HepG2 (cell line): ENCODE data around the gene ZNF513. TPM values are rescaled to one million over a fixed set of nuclear protein-coding genes. Genes with fewer than 3 reads are reported as not detected.
A peak's percentile ranks its signal among the peaks of the same experiment; 100 is the strongest.

Experiments used
- CC2D1A ChIP-seq: sonication (generic); formaldehyde crosslinking; IDR thresholded peaks from 2 replicates; pipeline ENCODE4 v1.8.1; 2023; ENCODE audit warnings: mild to moderate bottlenecking, missing genetic modification reagents
- KAT7 ChIP-seq: IDR thresholded peaks from 2 replicates; pipeline ENCODE4 v1.6.1; 2018; ENCODE audit warnings: borderline replicate concordance, missing compliant biosample characterization
- MAZ ChIP-seq, 2 experiments: sonication (generic) in 1 of 2; formaldehyde crosslinking in 1 of 2; IDR thresholded peaks; 2 replicates each; pipeline versions ENCODE4 v1.5.0 to v1.6.1; 2012 to 2020; ENCODE audit warnings: low read depth in 2 of 2, mild to moderate bottlenecking in 2 of 2, borderline replicate concordance in 1 of 2, improper control_type of control experiment in 1 of 2, low read length in 1 of 2, missing genetic modification reagents in 1 of 2, moderate library complexity in 1 of 2
- NFKB2 ChIP-seq: sonication (generic); formaldehyde crosslinking; IDR thresholded peaks from 2 replicates; pipeline ENCODE4 v1.4.0; 2020; ENCODE audit warnings: missing genetic modification reagents, borderline replicate concordance
- PAWR ChIP-seq: sonication (generic); formaldehyde crosslinking; IDR thresholded peaks from 2 replicates; pipeline ENCODE4 v1.4.0; 2020; ENCODE audit warnings: missing genetic modification reagents, mild to moderate bottlenecking, borderline replicate concordance
- SRY ChIP-seq: sonication (generic); formaldehyde crosslinking; IDR thresholded peaks from 2 replicates; pipeline ENCODE4 v1.8.0; 2022; ENCODE audit warnings: mild to moderate bottlenecking, missing genetic modification reagents
- ZBTB20 ChIP-seq: sonication (generic); formaldehyde crosslinking; IDR thresholded peaks from 2 replicates; pipeline ENCODE4 v1.8.1; 2023; ENCODE audit warnings: missing genetic modification reagents, low read depth, mild to moderate bottlenecking, borderline replicate concordance
- ZFP37 ChIP-seq: sonication (generic); formaldehyde crosslinking; IDR thresholded peaks from 2 replicates; pipeline ENCODE4 v1.4.0; 2020; ENCODE audit warnings: missing genetic modification reagents, borderline replicate concordance
- ZSCAN29 ChIP-seq: sonication (generic); formaldehyde crosslinking; conservative IDR thresholded peaks from 2 replicates; pipeline ENCODE4 v1.4.0; 2020; ENCODE audit warnings: mild to moderate bottlenecking, missing genetic modification reagents
- polyA plus RNA-seq, 8 experiments: library from polyadenylated mRNA; depleted of rRNA in 3 of 8; stranded (reverse) in 7 of 8; unstranded in 1 of 8; fragments of >200 nt; fragmentation: Illumina TruSeq in 4 of 8; extraction: Trizol in 4 of 8; gene quantifications; 2 replicates each; pipeline versions ENCODE4 v1.2.1 to v1.2.3, GENCODE V29; 2011 to 2016; ENCODE audit warnings: low read depth in 4 of 8, missing spikeins in 1 of 8, mixed read lengths in 1 of 8; ENCODE audit not compliant: insufficient read depth in 1 of 8
- total RNA-seq, 5 experiments: library from RNA; depleted of rRNA; stranded (reverse); fragments of >200 nt; fragmentation: Illumina TruSeq; extraction: Trizol; gene quantifications; 2 replicates each; pipeline ENCODE4 v1.2.3, GENCODE V29; 2016; ENCODE audit warnings: low read depth in 1 of 5
- TF ChIP-seq, protein P1 (sequence below): sonication (generic); formaldehyde crosslinking; IDR thresholded peaks from 2 replicates; pipeline ENCODE4 v1.8.0; 2022; ENCODE audit warnings: missing genetic modification reagents, mild to moderate bottlenecking, moderate library complexity, borderline replicate concordance
- TF ChIP-seq, protein P2 (sequence below): sonication (generic); formaldehyde crosslinking; conservative IDR thresholded peaks from 2 replicates; pipeline ENCODE4 v1.8.0; 2022; ENCODE audit warnings: mild to moderate bottlenecking, moderate library complexity, missing genetic modification reagents
- TF ChIP-seq, protein P3 (sequence below): sonication (generic); formaldehyde crosslinking; conservative IDR thresholded peaks from 2 replicates; pipeline ENCODE4 v1.4.0; 2020; ENCODE audit warnings: missing genetic modification reagents
- TF ChIP-seq, protein P4 (sequence below): sonication (generic); formaldehyde crosslinking; IDR thresholded peaks from 2 replicates; pipeline ENCODE4 v1.4.0; 2020; ENCODE audit warnings: missing genetic modification reagents, borderline replicate concordance
- TF ChIP-seq, protein P5 (sequence below): sonication (generic); formaldehyde crosslinking; IDR thresholded peaks from 2 replicates; pipeline ENCODE4 v1.4.0; 2020; ENCODE audit warnings: missing genetic modification reagents

ZNF513 gene
- total and polyA plus RNA-seq, 2 of the 13 experiments (the other 11 are each of a cell fraction or from before 2014, with no cell fraction given), result 4.9 to 6.3 TPM

DNA sequence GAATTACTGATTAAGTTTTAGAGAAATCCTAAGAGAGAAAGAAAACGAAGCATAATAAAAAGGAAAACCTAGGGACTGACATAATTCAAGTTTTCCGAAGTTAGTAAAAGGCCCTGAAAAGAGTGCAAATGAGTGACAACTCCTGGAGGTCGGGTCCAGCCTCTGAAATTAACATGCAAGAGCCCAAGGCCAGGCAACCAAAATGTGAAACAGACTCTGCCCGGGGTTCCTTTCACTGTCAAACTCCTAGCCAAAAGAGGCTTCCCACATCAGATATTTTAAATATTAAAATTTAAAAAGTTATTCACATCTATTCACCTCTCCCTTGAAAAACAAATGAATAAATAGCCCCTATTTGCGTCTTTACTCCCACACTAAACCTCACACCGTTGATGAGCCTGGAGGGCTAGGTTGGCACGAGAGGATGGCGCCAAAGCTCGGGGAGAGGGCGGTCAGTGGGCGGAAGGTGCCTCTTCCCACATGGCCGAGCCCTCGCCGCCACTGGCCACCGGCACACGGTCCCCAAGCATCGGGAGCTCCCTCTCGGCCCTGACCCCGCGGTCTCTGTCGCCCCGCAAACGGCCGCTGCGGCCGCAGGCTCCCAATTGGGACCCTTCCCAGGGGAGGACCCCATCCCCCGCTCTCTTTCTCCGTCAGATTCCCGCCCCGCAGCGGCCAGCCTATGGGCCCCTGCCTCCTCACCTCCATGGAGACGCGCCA lies 28.2 kb upstream of the ZNF513 start (continued):
- TF ChIP-seq, protein P1, sequence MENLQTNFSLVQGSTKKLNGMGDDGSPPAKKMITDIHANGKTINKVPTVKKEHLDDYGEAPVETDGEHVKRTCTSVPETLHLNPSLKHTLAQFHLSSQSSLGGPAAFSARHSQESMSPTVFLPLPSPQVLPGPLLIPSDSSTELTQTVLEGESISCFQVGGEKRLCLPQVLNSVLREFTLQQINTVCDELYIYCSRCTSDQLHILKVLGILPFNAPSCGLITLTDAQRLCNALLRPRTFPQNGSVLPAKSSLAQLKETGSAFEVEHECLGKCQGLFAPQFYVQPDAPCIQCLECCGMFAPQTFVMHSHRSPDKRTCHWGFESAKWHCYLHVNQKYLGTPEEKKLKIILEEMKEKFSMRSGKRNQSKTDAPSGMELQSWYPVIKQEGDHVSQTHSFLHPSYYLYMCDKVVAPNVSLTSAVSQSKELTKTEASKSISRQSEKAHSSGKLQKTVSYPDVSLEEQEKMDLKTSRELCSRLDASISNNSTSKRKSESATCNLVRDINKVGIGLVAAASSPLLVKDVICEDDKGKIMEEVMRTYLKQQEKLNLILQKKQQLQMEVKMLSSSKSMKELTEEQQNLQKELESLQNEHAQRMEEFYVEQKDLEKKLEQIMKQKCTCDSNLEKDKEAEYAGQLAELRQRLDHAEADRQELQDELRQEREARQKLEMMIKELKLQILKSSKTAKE (CRISPR knock-in tag), result 0 out of 2 replicates have a peak, but pooled peaks have one; percentile 34
- TF ChIP-seq, protein P2, sequence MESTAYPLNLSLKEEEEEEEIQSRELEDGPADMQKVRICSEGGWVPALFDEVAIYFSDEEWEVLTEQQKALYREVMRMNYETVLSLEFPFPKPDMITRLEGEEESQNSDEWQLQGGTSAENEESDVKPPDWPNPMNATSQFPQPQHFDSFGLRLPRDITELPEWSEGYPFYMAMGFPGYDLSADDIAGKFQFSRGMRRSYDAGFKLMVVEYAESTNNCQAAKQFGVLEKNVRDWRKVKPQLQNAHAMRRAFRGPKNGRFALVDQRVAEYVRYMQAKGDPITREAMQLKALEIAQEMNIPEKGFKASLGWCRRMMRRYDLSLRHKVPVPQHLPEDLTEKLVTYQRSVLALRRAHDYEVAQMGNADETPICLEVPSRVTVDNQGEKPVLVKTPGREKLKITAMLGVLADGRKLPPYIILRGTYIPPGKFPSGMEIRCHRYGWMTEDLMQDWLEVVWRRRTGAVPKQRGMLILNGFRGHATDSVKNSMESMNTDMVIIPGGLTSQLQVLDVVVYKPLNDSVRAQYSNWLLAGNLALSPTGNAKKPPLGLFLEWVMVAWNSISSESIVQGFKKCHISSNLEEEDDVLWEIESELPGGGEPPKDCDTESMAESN (CRISPR knock-in tag), result no peak
- no peak for TF ChIP-seq ZSCAN29
- TF ChIP-seq, protein P3, sequence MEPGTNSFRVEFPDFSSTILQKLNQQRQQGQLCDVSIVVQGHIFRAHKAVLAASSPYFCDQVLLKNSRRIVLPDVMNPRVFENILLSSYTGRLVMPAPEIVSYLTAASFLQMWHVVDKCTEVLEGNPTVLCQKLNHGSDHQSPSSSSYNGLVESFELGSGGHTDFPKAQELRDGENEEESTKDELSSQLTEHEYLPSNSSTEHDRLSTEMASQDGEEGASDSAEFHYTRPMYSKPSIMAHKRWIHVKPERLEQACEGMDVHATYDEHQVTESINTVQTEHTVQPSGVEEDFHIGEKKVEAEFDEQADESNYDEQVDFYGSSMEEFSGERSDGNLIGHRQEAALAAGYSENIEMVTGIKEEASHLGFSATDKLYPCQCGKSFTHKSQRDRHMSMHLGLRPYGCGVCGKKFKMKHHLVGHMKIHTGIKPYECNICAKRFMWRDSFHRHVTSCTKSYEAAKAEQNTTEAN, result no peak
- no peak for TF ChIP-seq MAZ (IDR thresholded peaks at IDR 0.05; ENCODE audit: borderline replicate concordance, low read depth, low read length)
- TF ChIP-seq MAZ (CRISPR knock-in tag; IDR thresholded peaks at IDR 0.05; ENCODE audit: low read depth), result no peak
- TF ChIP-seq, protein P4, sequence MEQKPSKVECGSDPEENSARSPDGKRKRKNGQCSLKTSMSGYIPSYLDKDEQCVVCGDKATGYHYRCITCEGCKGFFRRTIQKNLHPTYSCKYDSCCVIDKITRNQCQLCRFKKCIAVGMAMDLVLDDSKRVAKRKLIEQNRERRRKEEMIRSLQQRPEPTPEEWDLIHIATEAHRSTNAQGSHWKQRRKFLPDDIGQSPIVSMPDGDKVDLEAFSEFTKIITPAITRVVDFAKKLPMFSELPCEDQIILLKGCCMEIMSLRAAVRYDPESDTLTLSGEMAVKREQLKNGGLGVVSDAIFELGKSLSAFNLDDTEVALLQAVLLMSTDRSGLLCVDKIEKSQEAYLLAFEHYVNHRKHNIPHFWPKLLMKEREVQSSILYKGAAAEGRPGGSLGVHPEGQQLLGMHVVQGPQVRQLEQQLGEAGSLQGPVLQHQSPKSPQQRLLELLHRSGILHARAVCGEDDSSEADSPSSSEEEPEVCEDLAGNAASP, result no peak
- TF ChIP-seq PAWR (CRISPR knock-in tag), result no peak
- no peak for TF ChIP-seq CC2D1A (CRISPR knock-in tag)
- TF ChIP-seq SRY (CRISPR knock-in tag), result 0 out of 2 replicates have a peak, but pooled peaks have one; percentile 4
- no peak for TF ChIP-seq KAT7 (CRISPR knock-in tag)
- TF ChIP-seq ZFP37, result no peak
- TF ChIP-seq, protein P5, sequence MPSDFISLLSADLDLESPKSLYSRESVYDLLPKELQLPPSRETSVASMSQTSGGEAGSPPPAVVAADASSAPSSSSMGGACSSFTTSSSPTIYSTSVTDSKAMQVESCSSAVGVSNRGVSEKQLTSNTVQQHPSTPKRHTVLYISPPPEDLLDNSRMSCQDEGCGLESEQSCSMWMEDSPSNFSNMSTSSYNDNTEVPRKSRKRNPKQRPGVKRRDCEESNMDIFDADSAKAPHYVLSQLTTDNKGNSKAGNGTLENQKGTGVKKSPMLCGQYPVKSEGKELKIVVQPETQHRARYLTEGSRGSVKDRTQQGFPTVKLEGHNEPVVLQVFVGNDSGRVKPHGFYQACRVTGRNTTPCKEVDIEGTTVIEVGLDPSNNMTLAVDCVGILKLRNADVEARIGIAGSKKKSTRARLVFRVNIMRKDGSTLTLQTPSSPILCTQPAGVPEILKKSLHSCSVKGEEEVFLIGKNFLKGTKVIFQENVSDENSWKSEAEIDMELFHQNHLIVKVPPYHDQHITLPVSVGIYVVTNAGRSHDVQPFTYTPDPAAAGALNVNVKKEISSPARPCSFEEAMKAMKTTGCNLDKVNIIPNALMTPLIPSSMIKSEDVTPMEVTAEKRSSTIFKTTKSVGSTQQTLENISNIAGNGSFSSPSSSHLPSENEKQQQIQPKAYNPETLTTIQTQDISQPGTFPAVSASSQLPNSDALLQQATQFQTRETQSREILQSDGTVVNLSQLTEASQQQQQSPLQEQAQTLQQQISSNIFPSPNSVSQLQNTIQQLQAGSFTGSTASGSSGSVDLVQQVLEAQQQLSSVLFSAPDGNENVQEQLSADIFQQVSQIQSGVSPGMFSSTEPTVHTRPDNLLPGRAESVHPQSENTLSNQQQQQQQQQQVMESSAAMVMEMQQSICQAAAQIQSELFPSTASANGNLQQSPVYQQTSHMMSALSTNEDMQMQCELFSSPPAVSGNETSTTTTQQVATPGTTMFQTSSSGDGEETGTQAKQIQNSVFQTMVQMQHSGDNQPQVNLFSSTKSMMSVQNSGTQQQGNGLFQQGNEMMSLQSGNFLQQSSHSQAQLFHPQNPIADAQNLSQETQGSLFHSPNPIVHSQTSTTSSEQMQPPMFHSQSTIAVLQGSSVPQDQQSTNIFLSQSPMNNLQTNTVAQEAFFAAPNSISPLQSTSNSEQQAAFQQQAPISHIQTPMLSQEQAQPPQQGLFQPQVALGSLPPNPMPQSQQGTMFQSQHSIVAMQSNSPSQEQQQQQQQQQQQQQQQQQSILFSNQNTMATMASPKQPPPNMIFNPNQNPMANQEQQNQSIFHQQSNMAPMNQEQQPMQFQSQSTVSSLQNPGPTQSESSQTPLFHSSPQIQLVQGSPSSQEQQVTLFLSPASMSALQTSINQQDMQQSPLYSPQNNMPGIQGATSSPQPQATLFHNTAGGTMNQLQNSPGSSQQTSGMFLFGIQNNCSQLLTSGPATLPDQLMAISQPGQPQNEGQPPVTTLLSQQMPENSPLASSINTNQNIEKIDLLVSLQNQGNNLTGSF, result no peak
- TF ChIP-seq NFKB2 (CRISPR knock-in tag), result no peak
- TF ChIP-seq ZBTB20 (CRISPR knock-in tag), result peak; percentile 24; the same call in 1 of the 2 replicates
